Coronary artery (tissue), 2 donors: ENCODE measurements around the gene ZNF827.

Experiments used
- DNase-seq: peaks from one replicate; pipeline ENCODE4 v3.0.0-alpha.2; 2017; ENCODE audit warnings: low spot score
- H3K27ac ChIP-seq, 2 donors: fragments of 200-600 bp; sonication (generic); one replicate each; pipeline ENCODE4 v1.5.1; 2016 to 2019
- H3K4me3 ChIP-seq: fragments of 200-600 bp; sonication (generic); 2 replicates; pipeline ENCODE4 v1.5.1; 2016; ENCODE audit warnings: mild to moderate bottlenecking, moderate library complexity
- CTCF ChIP-seq: fragments of 200-600 bp; sonication (generic); IDR thresholded peaks from one replicate; pipeline ENCODE4 v1.5.1; 2019; ENCODE audit warnings: antibody characterized with exemption

The ZNF827 gene

GRCh38 chr4:145933134-145933533, 5.5 kb downstream of the ZNF827 start:
- peak overlapping the region in 1 of 2 donors; percentile 1 for H3K27ac ChIP-seq
- DNase-seq: no peak
- no peak overlapping the region for H3K4me3 ChIP-seq
- TF ChIP-seq CTCF: no peak

- TF ChIP-seq CTCF: no peak
- no peak for DNase-seq
- Histone ChIP-seq H3K27ac (peak overlapping the region; percentile 6 to 24), H3K4me3 (no peak overlapping the region)
These were observed 7.2 kb downstream of the ZNF827 start for GRCh38 chr4:145931403-145931802.

GRCh38 chr4:145930592-145930991, 8.0 kb downstream of the ZNF827 start:
- no peak for DNase-seq
- Histone ChIP-seq H3K27ac (peak overlapping the region; percentile 6 to 63), H3K4me3 (peak overlapping the region; percentile 29)
- TF ChIP-seq CTCF: no peak

- TF ChIP-seq CTCF: no peak
- H3K4me3 ChIP-seq: no peak overlapping the region
- H3K27ac ChIP-seq: peak overlapping the region in 1 of 2 donors; percentile 63
- DNase-seq: no peak
These were observed 9.0 kb downstream of the ZNF827 start for GRCh38 chr4:145929415-145930178.

- DNase-seq: no peak
- Histone ChIP-seq H3K27ac (no peak overlapping the region), H3K4me3 (no peak overlapping the region)
- TF ChIP-seq CTCF: no peak
These were observed 9.9 kb downstream of the ZNF827 start for GRCh38 chr4:145928748-145929147.

GRCh38 chr4:145927030-145927429, 11.6 kb downstream of the ZNF827 start:
- TF ChIP-seq CTCF: no peak
- H3K4me3 ChIP-seq: no peak overlapping the region
- DNase-seq: no peak
- H3K27ac ChIP-seq: no peak overlapping the region

GRCh38 chr4:145921231-145921630, 17.4 kb downstream of the ZNF827 start:
- no peak for DNase-seq
- Histone ChIP-seq H3K4me3 (no peak overlapping the region), H3K27ac (no peak overlapping the region)
- no peak for TF ChIP-seq CTCF
